H1 (cell line): ENCODE measurements around the gene PDXP. TPM values are rescaled to one million over a fixed set of nuclear protein-coding genes. Genes with fewer than 3 reads are reported as not detected.

Experiments used
- CTCF ChIA-PET: fragments of 300-600 bp; sonication (Branson Sonifier 250); formaldehyde crosslinking; loops from one replicate; lab custom pipeline; 2021; ENCODE audit not compliant: partially characterized antibody; lab: Charles Lee
- POLR2A ChIA-PET: fragments of 300-600 bp; sonication (Branson Sonifier 250); formaldehyde crosslinking; loops from one replicate; lab custom pipeline; 2021; ENCODE audit warnings: inconsistent platforms; ENCODE audit not compliant: partially characterized antibody; lab: Charles Lee
- DNase-seq, 2 experiments: peaks; one replicate each; pipeline versions ENCODE4 v3.0.0 to v3.0.0-alpha.2; 2010 to 2022; ENCODE audit warnings: low spot score in 2 of 2, low read depth in 1 of 2, mixed read lengths in 1 of 2
- FAIRE-seq: peaks from 2 replicates; lab custom pipeline; 2011; peaks lifted over from hg19 to GRCh38; lab: Jason Lieb, UNC
- H2AFZ ChIP-seq: 2 replicates; pipeline ENCODE4 v1.8.1; 2012; ENCODE audit warnings: low read length, inconsistent platforms
- H2AK5ac ChIP-seq: 2 replicates; pipeline ENCODE4 v1.6.1; 2013; ENCODE audit warnings: low read depth, low read length
- H2BK120ac ChIP-seq: replicated peaks from 2 replicates; pipeline ENCODE3; 2013; ENCODE audit warnings: low read depth, low read length, inconsistent platforms
- H2BK12ac ChIP-seq: 2 replicates; pipeline ENCODE4 v1.6.1; 2013; ENCODE audit warnings: low read depth, low read length
- H2BK15ac ChIP-seq: 2 replicates; pipeline ENCODE4 v1.6.1; 2013; ENCODE audit warnings: low read length
- H2BK20ac ChIP-seq: 2 replicates; pipeline ENCODE4 v1.6.1; 2013; ENCODE audit warnings: low read length
- H2BK5ac ChIP-seq: 2 replicates; pipeline ENCODE4 v1.6.1; 2013; ENCODE audit warnings: low read depth, low read length
- H3K14ac ChIP-seq: 2 replicates; pipeline ENCODE4 v1.6.1; 2013; ENCODE audit warnings: inconsistent platforms; ENCODE audit not compliant: insufficient read length
- H3K18ac ChIP-seq: 2 replicates; pipeline ENCODE4 v1.6.1; 2013; ENCODE audit warnings: low read length; ENCODE audit errors: extremely low read depth
- H3K23ac ChIP-seq: 2 replicates; pipeline ENCODE4 v1.6.1; 2013; ENCODE audit warnings: inconsistent platforms; ENCODE audit not compliant: insufficient read length
- H3K23me2 ChIP-seq: 2 replicates; pipeline ENCODE4 v1.6.1; 2013; ENCODE audit warnings: low read depth, low read length
- H3K27ac ChIP-seq: 2 replicates; pipeline ENCODE4 v1.6.1; 2011; ENCODE audit warnings: low read depth, low read length, inconsistent platforms
- H3K27me3 ChIP-seq, 4 experiments: replicated peaks in 1 of 4; 1 replicate in 1 of 4; 2 replicates in 3 of 4; pipeline versions ENCODE4 v1.6.1 to v1.8.1; 2011 to 2013; ENCODE audit warnings: low read length in 3 of 4, mild to moderate bottlenecking in 3 of 4, inconsistent platforms in 2 of 4, mixed read lengths in 2 of 4, moderate library complexity in 1 of 4; ENCODE audit not compliant: control insufficient read depth in 3 of 4, insufficient read depth in 3 of 4; ENCODE audit errors: extremely low read depth in 1 of 4
- H3K36me3 ChIP-seq, 4 experiments: 2 replicates each; pipeline versions ENCODE4 v1.6.1 to v1.8.1; 2011 to 2013; ENCODE audit warnings: mild to moderate bottlenecking in 4 of 4, low read length in 3 of 4, moderate library complexity in 2 of 4, control low read depth in 1 of 4, inconsistent platforms in 1 of 4; ENCODE audit not compliant: insufficient read depth in 4 of 4, control insufficient read depth in 2 of 4
- H3K4ac ChIP-seq: replicated peaks from 2 replicates; pipeline ENCODE3; 2013; ENCODE audit warnings: low read length, low read depth, mixed read lengths, inconsistent platforms; ENCODE audit not compliant: insufficient read length
- H3K4me1 ChIP-seq, 4 experiments: replicated peaks in 1 of 4; 1 replicate in 1 of 4; 2 replicates in 3 of 4; pipeline versions ENCODE4 v1.6.1 to v1.8.1; 2011 to 2013; ENCODE audit warnings: low read length in 3 of 4, inconsistent platforms in 2 of 4, mixed read lengths in 1 of 4; ENCODE audit not compliant: insufficient read depth in 4 of 4, control insufficient read depth in 3 of 4
- H3K4me2 ChIP-seq, 2 experiments: 2 replicates each; pipeline versions ENCODE4 v1.6.1 to v1.8.1; 2011 to 2013; ENCODE audit warnings: low read depth in 2 of 2, low read length in 2 of 2, control low read depth in 1 of 2, inconsistent platforms in 1 of 2, mild to moderate bottlenecking in 1 of 2; ENCODE audit not compliant: insufficient read depth in 1 of 2
- H3K4me3 ChIP-seq, 4 experiments: fragments of 200-600, 300-600 bp in 1 of 4; sonication (generic), shearing (Covaris generic), sonication (Bioruptor Twin) in 1 of 4; 2 replicates each; pipeline versions ENCODE4 v1.5.1 to v1.8.1; 2011 to 2016; ENCODE audit warnings: low read length in 4 of 4, low read depth in 3 of 4, control low read depth in 2 of 4, inconsistent platforms in 2 of 4, mild to moderate bottlenecking in 2 of 4, mixed read lengths in 1 of 4, moderate library complexity in 1 of 4; ENCODE audit not compliant: insufficient read depth in 2 of 4; ENCODE audit errors: extremely low read depth in 1 of 4
- H3K56ac ChIP-seq: replicated peaks from 2 replicates; pipeline ENCODE3; 2013; ENCODE audit warnings: low read depth, mild to moderate bottlenecking, mixed read lengths, low read length, inconsistent platforms; ENCODE audit not compliant: insufficient read length
- H3K79me1 ChIP-seq: 2 replicates; pipeline ENCODE4 v1.6.1; 2013; ENCODE audit warnings: low read depth, low read length, control low read depth
- H3K79me2 ChIP-seq, 2 experiments: 2 replicates each; pipeline versions ENCODE4 v1.6.1 to v1.8.1; 2012 to 2013; ENCODE audit warnings: low read length in 2 of 2, mild to moderate bottlenecking in 2 of 2, inconsistent platforms in 1 of 2; ENCODE audit not compliant: insufficient read depth in 2 of 2, control insufficient read depth in 1 of 2
- H3K9ac ChIP-seq, 4 experiments: replicated peaks in 1 of 4; 1 replicate in 1 of 4; 2 replicates in 3 of 4; pipeline versions ENCODE4 v1.6.1 to v1.8.1; 2011 to 2013; ENCODE audit warnings: low read depth in 3 of 4, low read length in 3 of 4, control low read depth in 2 of 4, mild to moderate bottlenecking in 2 of 4, moderate library complexity in 2 of 4, inconsistent platforms in 1 of 4; ENCODE audit errors: extremely low read depth in 1 of 4
- H3K9me3 ChIP-seq, 2 experiments: 2 replicates each; pipeline versions ENCODE4 v1.6.1 to v1.8.1; 2012 to 2013; ENCODE audit warnings: mild to moderate bottlenecking in 2 of 2, moderate library complexity in 2 of 2, control low read depth in 1 of 2, inconsistent platforms in 1 of 2, low read depth in 1 of 2, low read length in 1 of 2, mixed read lengths in 1 of 2; ENCODE audit not compliant: insufficient read depth in 2 of 2
- H4K20me1 ChIP-seq, 2 experiments: replicated peaks in 1 of 2; 2 replicates each; pipeline versions ENCODE3 to v1.8.1; 2011 to 2013; ENCODE audit warnings: inconsistent platforms in 2 of 2, low read length in 2 of 2, mild to moderate bottlenecking in 1 of 2; ENCODE audit not compliant: insufficient read depth in 2 of 2, control insufficient read depth in 1 of 2
- H4K5ac ChIP-seq: 2 replicates; pipeline ENCODE4 v1.6.1; 2013; ENCODE audit warnings: low read length, low read depth, mixed read lengths, inconsistent platforms; ENCODE audit not compliant: insufficient read length
- H4K8ac ChIP-seq: 2 replicates; pipeline ENCODE4 v1.8.0; 2013; ENCODE audit warnings: mild to moderate bottlenecking, moderate library complexity, low read length, inconsistent platforms; ENCODE audit not compliant: insufficient read depth; ENCODE audit errors: extremely low read depth
- H4K91ac ChIP-seq: replicated peaks from 2 replicates; pipeline ENCODE3; 2013; ENCODE audit warnings: low read length, mixed read lengths, inconsistent platforms; ENCODE audit not compliant: insufficient read length
- BRCA1 ChIP-seq: IDR thresholded peaks from 2 replicates; pipeline ENCODE4 v1.6.1; 2012; ENCODE audit warnings: low read depth, low read length, improper control_type of control experiment
- CTCF ChIP-seq, 3 experiments: IDR thresholded peaks; 1 replicate in 2 of 3; 2 replicates in 1 of 3; pipeline versions ENCODE4 v1.5.1 to v1.6.1; 2011; ENCODE audit warnings: low read length in 3 of 3, mild to moderate bottlenecking in 3 of 3, inconsistent platforms in 2 of 3, low read depth in 1 of 3, moderate library complexity in 1 of 3; ENCODE audit not compliant: insufficient read depth in 1 of 3; ENCODE audit errors: control extremely low read depth in 1 of 3
- FOSL1 ChIP-seq: IDR thresholded peaks from 2 replicates; pipeline ENCODE4 v1.6.1; 2011; ENCODE audit warnings: mild to moderate bottlenecking, low read depth, low read length, moderate library complexity; ENCODE audit not compliant: insufficient read depth
- GTF2F1 ChIP-seq: IDR thresholded peaks from 2 replicates; pipeline ENCODE4 v1.6.1; 2012; ENCODE audit warnings: low read depth, low read length, improper control_type of control experiment, borderline replicate concordance
- MAX ChIP-seq: IDR thresholded peaks from 2 replicates; pipeline ENCODE4 v1.6.1; 2012; ENCODE audit warnings: inconsistent platforms
- POLR2AphosphoS5 ChIP-seq: IDR thresholded peaks from 2 replicates; pipeline ENCODE4 v1.6.1; 2011; ENCODE audit warnings: low read depth, low read length
- SIX5 ChIP-seq: IDR thresholded peaks from 2 replicates; pipeline ENCODE4 v1.6.1; 2011; ENCODE audit warnings: mild to moderate bottlenecking, low read depth, low read length
- ZNF274 ChIP-seq: IDR thresholded peaks from 2 replicates; pipeline ENCODE4 v1.7.0; 2012; ENCODE audit warnings: low read length, borderline replicate concordance; ENCODE audit errors: extremely low read depth
- WGBS, 2 experiments: shearing (Covaris generic) in 1 of 2; methylation state at CpG; one replicate each; pipeline versions ENCODE4 v1.1.6 to v1.1.7; 2013 to 2015; ENCODE audit warnings: low lambda C conversion rate in 2 of 2, mixed read lengths in 2 of 2, inconsistent platforms in 1 of 2, low coverage in 1 of 2, missing lambda C conversion rate in 1 of 2; ENCODE audit not compliant: insufficient replicate concordance in 2 of 2, insufficient coverage in 1 of 2, insufficient read length in 1 of 2; ENCODE audit errors: extremely low coverage in 1 of 2, missing lambda C conversion rate in 1 of 2; 5-methylcytosine and 5-hydroxymethylcytosine counted together
- polyA plus RNA-seq, 7 experiments: library from polyadenylated mRNA; depleted of rRNA in 3 of 7; stranded (reverse) in 5 of 7; unstranded in 2 of 7; fragments of >200 nt in 5 of 7; fragments of 200-250 nt in 2 of 7; gene quantifications; 1 replicate in 5 of 7; 2 replicates in 1 of 7; 4 replicates in 1 of 7; pipeline versions ENCODE4 v1.2.1 to v1.2.3, GENCODE V29; 2011 to 2013; ENCODE audit warnings: missing spikeins in 2 of 7, mixed read lengths in 2 of 7
- total RNA-seq: library from RNA; stranded (reverse); fragmentation: NEBNext Ultra II Directional; extraction: Animal tissue kit (Norgen Biotek cat#: 25700); gene quantifications from 2 replicates; pipeline ENCODE4 v1.2.1, GENCODE V29; 2021

PDXP gene
- total and polyA plus RNA-seq, 2 of the 8 experiments (the other 6 are each of a cell fraction or from before 2014, with no cell fraction given), result 36.6 to 67.7 TPM

GRCh38 chr22:37633625-37634416 lies 24.7 kb upstream of the PDXP start:
- Histone ChIP-seq H3K4me2 (peak overlapping the region; percentile 43 to 59), H3K9me3 (no peaks in the 10 kb centered on the region), H3K14ac (no peak overlapping the region), H3K79me2 (no peaks in the 10 kb centered on the region), H2AK5ac (no peak overlapping the region), H4K5ac (peak overlapping the region; percentile 78), H2BK120ac (no peak overlapping the region), H2BK5ac (peak overlapping the region; percentile 77; the same call in 1 of the 2 replicates), H2BK20ac (peak overlapping the region; percentile 41; the same call in 1 of the 2 replicates), H2BK12ac (0 out of 2 replicates have a peak overlapping the region, but pooled peaks have one; percentile 39), H3K4ac (no peak overlapping the region), H4K8ac (peak overlapping the region; percentile 66), H3K56ac (peak overlapping the region; percentile 1), H3K4me3 (peak overlapping the region in 1 of 4 experiments; percentile 28; a peak in 3 of 8 replicates), H3K27ac (peak overlapping the region; percentile 65; the same call in 1 of the 2 replicates), H3K27me3 (no peaks in the 10 kb centered on the region), H2BK15ac (no peak overlapping the region; the same call in 1 of the 2 replicates), H4K20me1 (no peaks in the 10 kb centered on the region), H3K4me1 (peaks cover 5 to 27% (median 21%) of the 10 kb centered on the region in 4 experiments), H3K9ac (no peak overlapping the region), H3K79me1 (no peaks in the 10 kb centered on the region), H2AFZ (no peak overlapping the region), H3K18ac (peak overlapping the region; percentile 80), H3K23ac (no peak overlapping the region), H4K91ac (peak overlapping the region; percentile 91), H3K36me3 (no peaks in the 10 kb centered on the region; a peak in 1 of 8 replicates), H3K23me2 (no peaks in the 10 kb centered on the region)
- FAIRE-seq (no peak), DNase-seq (peak; percentile 41 to 70)
- CTCF ChIA-PET, result interaction anchor here (0.6 to 11.1 kb wide), 19 partner anchors 8 to 133 kb away, joined by 3 to 140 read pairs (median 4); partner anchors contain the start of genes GGA1, PDXP and TRIOBP
- 33% methylated on average over 23 of the region's 24 CpGs; no CpG with 5 or more reads in 1 of the 2 experiments for WGBS, 2 experiments
- POLR2A ChIA-PET, result interaction anchor here (0.5 to 5.4 kb wide), 12 partner anchors 8 to 64 kb away, joined by 3 to 32 read pairs (median 3); partner anchors contain the start of genes GGA1 and PDXP
- TF ChIP-seq GTF2F1 (peak; percentile 6; the same call in 1 of the 2 replicates), MAX (no peak), SIX5 (no peak), BRCA1 (no peak), POLR2AphosphoS5 (peak; percentile 62; the same call in 1 of the 2 replicates), ZNF274 (no peak), FOSL1 (no peak), CTCF (IDR thresholded peaks at IDR 0.05; ENCODE audit: control extremely low read depth in 1 of 3, insufficient read depth in 1 of 3, low read depth in 1 of 3, low read length in 3 of 3) (peak; percentile 4 to 34 (median 27); a peak in 3 of 4 replicates)
